ENCODE results near the gene TBC1D8.

DNA sequence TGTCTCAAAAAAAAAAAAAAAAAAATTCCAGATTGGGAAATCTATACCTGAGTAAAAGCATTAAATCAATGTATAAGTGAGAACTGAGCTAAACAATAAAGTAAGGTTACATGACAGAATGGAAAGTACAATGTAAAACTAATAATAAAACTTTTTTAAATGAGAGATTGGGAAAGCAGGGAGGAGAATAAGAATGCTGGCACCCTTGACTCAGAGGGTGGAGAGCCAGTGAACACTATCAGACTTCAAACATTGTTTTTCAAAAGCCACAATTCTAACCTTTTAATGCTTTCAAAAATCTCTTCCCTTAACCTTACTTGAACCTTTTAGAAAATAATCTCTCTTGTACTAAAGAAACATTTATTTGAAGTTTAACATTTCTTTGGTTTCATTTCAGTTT, 63.5 kb downstream of the TBC1D8 start:
- TF ChIP-seq, protein P1, sequence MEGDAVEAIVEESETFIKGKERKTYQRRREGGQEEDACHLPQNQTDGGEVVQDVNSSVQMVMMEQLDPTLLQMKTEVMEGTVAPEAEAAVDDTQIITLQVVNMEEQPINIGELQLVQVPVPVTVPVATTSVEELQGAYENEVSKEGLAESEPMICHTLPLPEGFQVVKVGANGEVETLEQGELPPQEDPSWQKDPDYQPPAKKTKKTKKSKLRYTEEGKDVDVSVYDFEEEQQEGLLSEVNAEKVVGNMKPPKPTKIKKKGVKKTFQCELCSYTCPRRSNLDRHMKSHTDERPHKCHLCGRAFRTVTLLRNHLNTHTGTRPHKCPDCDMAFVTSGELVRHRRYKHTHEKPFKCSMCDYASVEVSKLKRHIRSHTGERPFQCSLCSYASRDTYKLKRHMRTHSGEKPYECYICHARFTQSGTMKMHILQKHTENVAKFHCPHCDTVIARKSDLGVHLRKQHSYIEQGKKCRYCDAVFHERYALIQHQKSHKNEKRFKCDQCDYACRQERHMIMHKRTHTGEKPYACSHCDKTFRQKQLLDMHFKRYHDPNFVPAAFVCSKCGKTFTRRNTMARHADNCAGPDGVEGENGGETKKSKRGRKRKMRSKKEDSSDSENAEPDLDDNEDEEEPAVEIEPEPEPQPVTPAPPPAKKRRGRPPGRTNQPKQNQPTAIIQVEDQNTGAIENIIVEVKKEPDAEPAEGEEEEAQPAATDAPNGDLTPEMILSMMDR (IDR thresholded peaks at IDR 0.05) = no peak
- no peak for TF ChIP-seq EZH2phosphoT487 (IDR thresholded peaks at IDR 0.05)
- no peak for TF ChIP-seq EZH2 (IDR thresholded peaks at IDR 0.05)

All from neural progenitor cell (in vitro differentiated cells).